OCI-LY7 (cell line): ENCODE measurements around the gene SLC9A3. TPM values are rescaled to one million over a fixed set of nuclear protein-coding genes. Genes with fewer than 3 reads are reported as not detected.

Source experiments
- BruUV-seq: library from RNA; stranded (reverse); fragments of 400-500 nt; replicated peaks from 2 replicates; lab custom pipeline; 2021; lab: Mats Ljungman, UMichigan
- CTCF ChIA-PET: fragments of 300-600 bp; sonication (Branson Sonifier 250); formaldehyde crosslinking; loops from one replicate; lab custom pipeline; 2022; ENCODE audit warnings: antibody characterized with exemption; ENCODE audit not compliant: unreplicated experiment; lab: Charles Lee
- POLR2A ChIA-PET: fragments of 300-600 bp; sonication (Branson Sonifier 250); formaldehyde crosslinking; loops from one replicate; lab custom pipeline; 2022; ENCODE audit warnings: antibody characterized with exemption; lab: Charles Lee
- DNase-seq: peaks from one replicate; pipeline ENCODE4 v3.0.0-alpha.2; 2015; ENCODE audit warnings: low spot score
- H2AFZ ChIP-seq: fragments of 200-600 bp; sonication (generic), shearing (Covaris generic); 2 replicates; pipeline ENCODE4 v1.6.1; 2014; ENCODE audit warnings: mild to moderate bottlenecking, antibody characterized with exemption, low read length, moderate library complexity
- H3K27ac ChIP-seq: fragments of 200-600 bp; sonication (generic); 2 replicates; pipeline ENCODE4 v1.5.1; 2014; ENCODE audit warnings: mixed run types, low read depth, mild to moderate bottlenecking, moderate library complexity, low read length, inconsistent platforms; ENCODE audit not compliant: poor library complexity, severe bottlenecking
- H3K36me3 ChIP-seq: fragments of 200-600 bp; sonication (generic); 2 replicates; pipeline ENCODE4 v1.6.1; 2014; ENCODE audit warnings: mild to moderate bottlenecking, antibody characterized with exemption, low read length, moderate library complexity, mixed read lengths; ENCODE audit not compliant: insufficient read depth
- H3K4me1 ChIP-seq: fragments of 200-600 bp; sonication (generic); 2 replicates; pipeline ENCODE4 v1.5.1; 2014; ENCODE audit warnings: mild to moderate bottlenecking, low read length; ENCODE audit not compliant: insufficient read depth, poor library complexity, severe bottlenecking
- H3K4me2 ChIP-seq: fragments of 200-600 bp; sonication (generic); 2 replicates; pipeline ENCODE4 v1.6.1; 2014; ENCODE audit warnings: mild to moderate bottlenecking, low read length
- H3K4me3 ChIP-seq: fragments of 200-600 bp; sonication (generic); 2 replicates; pipeline ENCODE4 v1.5.1; 2014; ENCODE audit warnings: mild to moderate bottlenecking, low read depth, low read length; ENCODE audit not compliant: poor library complexity, severe bottlenecking
- H3K79me2 ChIP-seq: fragments of 200-600 bp; sonication (generic); 2 replicates; pipeline ENCODE4 v1.6.1; 2016; ENCODE audit warnings: low read depth, mild to moderate bottlenecking, low read length, moderate library complexity, mixed read lengths; ENCODE audit not compliant: insufficient read depth
- H3K9me2 ChIP-seq: fragments of 200-600 bp; sonication (generic); 2 replicates; pipeline ENCODE4 v1.6.1; 2016; ENCODE audit warnings: mild to moderate bottlenecking, low read length, mixed read lengths; ENCODE audit not compliant: insufficient read depth
- H3K9me3 ChIP-seq: fragments of 200-600 bp; sonication (generic); 2 replicates; pipeline ENCODE4 v1.6.1; 2014; ENCODE audit warnings: mild to moderate bottlenecking, mixed run types, low read length, mixed read lengths
- H4K20me1 ChIP-seq: fragments of 200-600 bp; sonication (generic); 2 replicates; pipeline ENCODE4 v1.6.1; 2014; ENCODE audit warnings: mild to moderate bottlenecking, antibody characterized with exemption, low read length, moderate library complexity, mixed read lengths; ENCODE audit not compliant: insufficient read depth
- CTCF ChIP-seq: fragments of 200-600 bp; sonication (generic); conservative IDR thresholded peaks from 2 replicates; pipeline ENCODE4 v1.5.1; 2014; ENCODE audit warnings: mild to moderate bottlenecking, antibody characterized with exemption, low read length, moderate library complexity, mixed read lengths
- EZH2phosphoT487 ChIP-seq: fragments of 200-600 bp; sonication (generic); IDR thresholded peaks from 2 replicates; pipeline ENCODE4 v1.6.1; 2018; ENCODE audit warnings: low read depth, borderline replicate concordance, mild to moderate bottlenecking, mixed run types, antibody characterized with exemption, low read length, moderate library complexity, mixed read lengths
- intact Hi-C: fragments of 100-400 bp; cut with micrococcal nuclease; formaldehyde crosslinking; loops from one replicate; pipeline ENCODE4 v1.10.0; 2022; ENCODE audit not compliant: unreplicated experiment
- total RNA-seq, 2 experiments: library from RNA; depleted of rRNA in 1 of 2; stranded (reverse); fragments of >200 nt in 1 of 2; shearing (Covaris generic) in 1 of 2; gene quantifications; 2 replicates each; pipeline ENCODE4 v1.2.3, GENCODE V29; 2014 to 2022

The SLC9A3 gene
- total RNA-seq, 2 experiments from 2014 or later, result 2.0 to 4.3 TPM

- BruUV-seq, result no TSS peak
- Histone ChIP-seq H3K9me2 (no peaks in the 10 kb centered on the region), H3K4me2 (no peak overlapping the region), H2AFZ (no peak overlapping the region), H4K20me1 (no peaks in the 10 kb centered on the region), H3K36me3 (peaks cover 51% of the 10 kb centered on the region), H3K9me3 (peaks cover 4% of the 10 kb centered on the region; the same call in 1 of the 2 replicates), H3K4me1 (peaks cover 18% of the 10 kb centered on the region), H3K27ac (no peak overlapping the region), H3K79me2 (peaks cover 14% of the 10 kb centered on the region; the same call in 1 of the 2 replicates), H3K4me3 (no peak overlapping the region)
- CTCF ChIA-PET, result interaction anchor here (1.0 to 1.1 kb wide), 2 partner anchors 22 to 165 kb away, joined by 3 read pairs; no protein-coding TSS in a partner anchor
- no peak for DNase-seq
- intact Hi-C loops, result no loop called here
- TF ChIP-seq EZH2phosphoT487 (no peak), CTCF (no peak)
- POLR2A ChIA-PET, result interaction anchor here (0.6 to 0.8 kb wide), 2 partner anchors 23 to 24 kb away, joined by 3 to 4 read pairs; no protein-coding TSS in a partner anchor
These were observed 78.0 kb downstream of the SLC9A3 start for GRCh38 chr5:446066-446882.

- no peaks in the 10 kb centered on the region for H3K9me3 ChIP-seq
- peaks cover 45% of the 10 kb centered on the region for H3K36me3 ChIP-seq
- peaks cover 22% of the 10 kb centered on the region for H3K4me1 ChIP-seq
- TF ChIP-seq EZH2phosphoT487, result no peak
- no peak for TF ChIP-seq CTCF
- H3K79me2 ChIP-seq, result peaks cover 14% of the 10 kb centered on the region; the same call in 1 of the 2 replicates
- no peak overlapping the region for H3K4me2 ChIP-seq
- no peaks in the 10 kb centered on the region for H3K9me2 ChIP-seq
- POLR2A ChIA-PET, result interaction anchor here (0.6 kb wide), 1 partner anchor 25 kb away, joined by 3 read pairs; no protein-coding TSS in a partner anchor
- CTCF ChIA-PET, result interaction anchor here (1.1 kb wide), 1 partner anchor 166 kb away, joined by 3 read pairs; no protein-coding TSS in a partner anchor
- intact Hi-C loops, result no loop called here
- no peak for DNase-seq
- H4K20me1 ChIP-seq, result no peaks in the 10 kb centered on the region
- no peak overlapping the region for H3K4me3 ChIP-seq
- BruUV-seq, result no TSS peak
- no peak overlapping the region for H2AFZ ChIP-seq
- H3K27ac ChIP-seq, result no peak overlapping the region
These were observed 78.7 kb downstream of the SLC9A3 start for GRCh38 chr5:445591-445990.
